Measurements from ENCODE around the gene NSMF. TPM values are rescaled to one million over a fixed set of nuclear protein-coding genes. Genes with fewer than 3 reads are reported as not detected.

The NSMF gene
- total RNA-seq, 1 donor, result 29.6 TPM

- no peak overlapping the region for H3K4me3 ChIP-seq (ENCODE audit: low read depth, low read length)
- no peak for DNase-seq (ENCODE audit: low read depth)
- no peak for TF ChIP-seq CTCF (IDR thresholded peaks at IDR 0.05; ENCODE audit: insufficient read depth, low read length)
Measured at GRCh38 chr9:137447722-137448601, 11.2 kb downstream of the NSMF start.

- TF ChIP-seq CTCF (IDR thresholded peaks at IDR 0.05; ENCODE audit: insufficient read depth, low read length), result no peak
- peak; percentile 63 for DNase-seq (ENCODE audit: low read depth)
- H3K4me3 ChIP-seq (ENCODE audit: low read depth, low read length), result no peak overlapping the region
Measured at GRCh38 chr9:137446851-137447471, 12.2 kb downstream of the NSMF start.

- peak; percentile 40 for DNase-seq (ENCODE audit: low read depth)
- H3K4me3 ChIP-seq (ENCODE audit: low read depth, low read length), result no peak overlapping the region
- no peak for TF ChIP-seq CTCF (IDR thresholded peaks at IDR 0.05; ENCODE audit: insufficient read depth, low read length)
Measured at GRCh38 chr9:137445930-137446431, 13.2 kb downstream of the NSMF start.

GRCh38 chr9:137445275-137445807 is 13.8 kb downstream of the NSMF start:
- DNase-seq (ENCODE audit: low read depth), result peak; percentile 80
- peak; percentile 89 for TF ChIP-seq CTCF (IDR thresholded peaks at IDR 0.05; ENCODE audit: insufficient read depth, low read length)
- no peak overlapping the region for H3K4me3 ChIP-seq (ENCODE audit: low read depth, low read length)

GRCh38 chr9:137444106-137444790 is 14.9 kb downstream of the NSMF start:
- no peak overlapping the region for H3K4me3 ChIP-seq (ENCODE audit: low read depth, low read length)
- TF ChIP-seq CTCF (IDR thresholded peaks at IDR 0.05; ENCODE audit: insufficient read depth, low read length), result peak; percentile 5
- no peak for DNase-seq (ENCODE audit: low read depth)

- no peak overlapping the region for H3K4me3 ChIP-seq (ENCODE audit: low read depth, low read length)
- DNase-seq (ENCODE audit: low read depth), result no peak
Measured at GRCh38 chr9:137441935-137442321, 17.2 kb downstream of the NSMF start.

More at GRCh38 chr9:137441935-137442321, 17.2 kb downstream of the NSMF start:
- TF ChIP-seq CTCF (IDR thresholded peaks at IDR 0.05; ENCODE audit: insufficient read depth, low read length), result no peak
